GM12878 (cell line): Measurements from ENCODE around the gene FLT1. TPM values are rescaled to one million over a fixed set of nuclear protein-coding genes. Genes with fewer than 3 reads are reported as not detected.

ENCODE experiments used
- ATAC-seq: fragments of 200-7000 bp; cut with Tn5 transposase; 3 replicates; pipeline ENCODE4 v1.9.1; 2020; ENCODE audit warnings: mild to moderate bottlenecking, moderate library complexity
- BruUV-seq: library from RNA; stranded (reverse); fragments of 400-500 nt; replicated peaks from 2 replicates; lab custom pipeline; 2021; lab: Mats Ljungman, UMichigan
- CTCF ChIA-PET: fragments of 300-600 bp; sonication (Branson Sonifier 250); formaldehyde crosslinking; extraction: SDS; loops from one replicate; lab custom pipeline; 2021; ENCODE audit warnings: inconsistent platforms; lab: Yijun Ruan, JAX
- POLR2A ChIA-PET: fragments of 350-600 bp; formaldehyde crosslinking; extraction: SDS; loops from one replicate; lab custom pipeline; 2021; ENCODE audit warnings: inconsistent platforms; lab: Charles Lee
- RAD21 ChIA-PET: fragments of 300-600 bp; sonication (Branson Sonifier 250); formaldehyde crosslinking; loops from one replicate; lab custom pipeline; 2023; ENCODE audit warnings: antibody characterized with exemption; ENCODE audit not compliant: unreplicated experiment; lab: Charles Lee
- SMC1A ChIA-PET: fragments of 300-600 bp; sonication (Branson Sonifier 250); formaldehyde crosslinking; loops from one replicate; lab custom pipeline; 2023; ENCODE audit not compliant: unreplicated experiment, uncharacterized antibody; lab: Charles Lee
- DNase-seq: peaks from one replicate; pipeline ENCODE4 v3.0.0-alpha.2; 2011; ENCODE audit warnings: low read depth, low spot score
- FAIRE-seq: peaks from 3 replicates; lab custom pipeline; 2011; peaks lifted over from hg19 to GRCh38; lab: Jason Lieb, UNC
- H2AFZ ChIP-seq: 2 replicates; pipeline ENCODE4 v1.6.0; 2011; ENCODE audit warnings: low read depth, low read length, control low read depth; ENCODE audit not compliant: control insufficient read depth
- H3K27ac ChIP-seq: 2 replicates; pipeline ENCODE4 v1.5.1; 2011; ENCODE audit warnings: control low read depth; ENCODE audit not compliant: control insufficient read depth, insufficient read depth
- H3K27me3 ChIP-seq, 2 experiments: replicated peaks in 1 of 2; 2 replicates each; pipeline versions ENCODE4 v1.6.0 to v1.6.1; 2011; ENCODE audit warnings: low read length in 1 of 2; ENCODE audit not compliant: control insufficient read depth in 2 of 2, insufficient read depth in 2 of 2
- H3K36me3 ChIP-seq, 2 experiments: 2 replicates each; pipeline ENCODE4 v1.5.1; 2011; ENCODE audit warnings: low read length in 1 of 2; ENCODE audit not compliant: control insufficient read depth in 2 of 2, insufficient read depth in 2 of 2
- H3K4me1 ChIP-seq: 2 replicates; pipeline ENCODE4 v1.6.1; 2011; ENCODE audit warnings: mild to moderate bottlenecking, low read length, moderate library complexity, mixed read lengths; ENCODE audit not compliant: control insufficient read depth, insufficient read depth
- H3K4me2 ChIP-seq: 2 replicates; pipeline ENCODE4 v1.6.0; 2011; ENCODE audit warnings: control low read depth; ENCODE audit not compliant: control insufficient read depth, insufficient read depth
- H3K4me3 ChIP-seq: fragments of 200-600 bp; sonication (generic); 2 replicates; pipeline ENCODE4 v1.5.1; 2016
- H3K79me2 ChIP-seq: 2 replicates; pipeline ENCODE4 v1.6.0; 2011; ENCODE audit warnings: low read length; ENCODE audit not compliant: control insufficient read depth, insufficient read depth
- H3K9ac ChIP-seq: 2 replicates; pipeline ENCODE4 v1.8.0; 2011; ENCODE audit warnings: low read length, control low read depth, mixed read lengths; ENCODE audit not compliant: control insufficient read depth, insufficient read depth
- H3K9me3 ChIP-seq: replicated peaks from 3 replicates; pipeline ENCODE4 v1.5.1; 2011; ENCODE audit warnings: mild to moderate bottlenecking, low read length; ENCODE audit not compliant: control insufficient read depth, insufficient read depth
- H4K20me1 ChIP-seq: 2 replicates; pipeline ENCODE4 v1.6.0; 2011; ENCODE audit not compliant: control insufficient read depth, insufficient read depth
- CBFB ChIP-seq: IDR thresholded peaks from 2 replicates; pipeline ENCODE4 v1.6.1; 2016; ENCODE audit warnings: antibody characterized with exemption, low read depth
- E2F4 ChIP-seq: IDR thresholded peaks from 2 replicates; pipeline ENCODE4 v1.6.1; 2012; ENCODE audit warnings: low read depth, low read length, improper control_type of control experiment
- EED ChIP-seq: sonication (generic); IDR thresholded peaks from 2 replicates; pipeline ENCODE4 v1.6.1; 2016; ENCODE audit warnings: antibody characterized with exemption, low read depth
- ESRRA ChIP-seq: IDR thresholded peaks from 2 replicates; pipeline ENCODE4 v1.6.1; 2012; ENCODE audit warnings: mild to moderate bottlenecking, low read length, improper control_type of control experiment
- JUND ChIP-seq: IDR thresholded peaks from 2 replicates; pipeline ENCODE4 v1.6.1; 2012; ENCODE audit warnings: low read depth, mild to moderate bottlenecking, low read length, improper control_type of control experiment, moderate library complexity
- KLF5 ChIP-seq: fragments of 450-650 bp; IDR thresholded peaks from 2 replicates; pipeline ENCODE4 v1.6.1; 2014; ENCODE audit warnings: mild to moderate bottlenecking; ENCODE audit not compliant: partially characterized antibody
- MTA2 ChIP-seq: fragments of 450-650 bp; IDR thresholded peaks from 2 replicates; pipeline ENCODE4 v1.6.1; 2016; ENCODE audit warnings: low read depth, mild to moderate bottlenecking, moderate library complexity
- PBX3 ChIP-seq: IDR thresholded peaks from 2 replicates; pipeline ENCODE4 v1.6.1; 2011; ENCODE audit warnings: mild to moderate bottlenecking, low read depth, low read length, moderate library complexity; ENCODE audit not compliant: insufficient replicate concordance
- POU2F2 ChIP-seq: IDR thresholded peaks from 3 replicates; pipeline ENCODE4 v1.6.1; 2011; ENCODE audit warnings: low read depth, mild to moderate bottlenecking, low read length, borderline replicate concordance
- SIX5 ChIP-seq: IDR thresholded peaks from 2 replicates; pipeline ENCODE4 v1.6.1; 2011; ENCODE audit warnings: mild to moderate bottlenecking, low read depth, low read length, moderate library complexity; ENCODE audit not compliant: severe bottlenecking
- SKIL ChIP-seq: fragments of 450-650 bp; IDR thresholded peaks from 2 replicates; pipeline ENCODE4 v1.6.1; 2017; ENCODE audit warnings: mild to moderate bottlenecking, low read depth, inconsistent platforms; ENCODE audit not compliant: poor library complexity, severe bottlenecking
- SMAD1 ChIP-seq: fragments of 450-650 bp; IDR thresholded peaks from 2 replicates; pipeline ENCODE4 v1.6.1; 2018; ENCODE audit warnings: mild to moderate bottlenecking, low read depth; ENCODE audit not compliant: partially characterized antibody
- SPI1 ChIP-seq: IDR thresholded peaks from 2 replicates; pipeline ENCODE4 v1.6.1; 2011; ENCODE audit warnings: low read depth, mild to moderate bottlenecking, low read length, moderate library complexity, borderline replicate concordance; ENCODE audit not compliant: insufficient read depth
- SREBF1 ChIP-seq: IDR thresholded peaks from 2 replicates; pipeline ENCODE4 v1.6.1; 2012; ENCODE audit warnings: mild to moderate bottlenecking, low read length
- TCF12 ChIP-seq: IDR thresholded peaks from 2 replicates; pipeline ENCODE4 v1.6.1; 2011; ENCODE audit warnings: low read depth, mild to moderate bottlenecking, low read length
- USF1 ChIP-seq: IDR thresholded peaks from 2 replicates; pipeline ENCODE4 v1.6.1; 2011; ENCODE audit warnings: borderline replicate concordance, low read depth, mild to moderate bottlenecking, moderate library complexity, mixed read lengths, low read length; ENCODE audit not compliant: insufficient read depth; ENCODE audit errors: extremely low read length
- USF2 ChIP-seq: IDR thresholded peaks from 2 replicates; pipeline ENCODE4 v1.6.1; 2011; ENCODE audit warnings: low read depth, low read length, improper control_type of control experiment, borderline replicate concordance
- ZNF274 ChIP-seq: IDR thresholded peaks from one replicate; pipeline ENCODE4 v1.8.0; 2011; ENCODE audit not compliant: insufficient read length, insufficient read depth
- ZZZ3 ChIP-seq: IDR thresholded peaks from 2 replicates; pipeline ENCODE4 v1.6.1; 2011; ENCODE audit warnings: low read depth; ENCODE audit not compliant: control insufficient read depth, insufficient read length
- WGBS: methylation state at CpG from one replicate; pipeline ENCODE4 v1.1.6; 2016; ENCODE audit warnings: low lambda C conversion rate; ENCODE audit not compliant: insufficient replicate concordance, insufficient coverage; ENCODE audit errors: missing lambda C conversion rate; 5-methylcytosine and 5-hydroxymethylcytosine counted together
- in situ Hi-C: fragments of 300-500 bp; cut with MboI; formaldehyde crosslinking; loops from 9 replicates; pipeline ENCODE4 v1.14.3; 2018; ENCODE audit warnings: mixed read lengths
- intact Hi-C: fragments of 100-400 bp; cut with micrococcal nuclease; formaldehyde crosslinking; loops from one replicate; pipeline ENCODE4 v1.14.2; 2022; ENCODE audit not compliant: unreplicated experiment
- polyA plus RNA-seq, 11 experiments: library from polyadenylated mRNA; depleted of rRNA in 4 of 11; unstranded in 6 of 11; stranded (reverse) in 5 of 11; fragments of >200 nt; fragmentation: Nextera tagmentation in 4 of 11; fragmentation: Illumina TruSeq in 1 of 11; extraction: Ambion mirVana in 4 of 11; extraction: Trizol in 1 of 11; gene quantifications; 1 replicate in 1 of 11; 2 replicates in 10 of 11; pipeline versions ENCODE4 v1.2.1 to v1.2.3, GENCODE V29; 2011 to 2016; ENCODE audit warnings: inconsistent platforms in 2 of 11, missing spikeins in 2 of 11, low read depth in 1 of 11
- total RNA-seq, 4 experiments: library from RNA; depleted of rRNA in 3 of 4; stranded (reverse); fragments of >200 nt in 3 of 4; fragmentation: Illumina TruSeq in 1 of 4; extraction: Trizol in 1 of 4; gene quantifications; 2 replicates each; pipeline versions ENCODE4 v1.2.1 to v1.2.3, GENCODE V29; 2013 to 2021

The FLT1 gene
- total and polyA plus RNA-seq, 10 of the 15 experiments (the other 5 are each of a cell fraction or from before 2014, with no cell fraction given), result 0.55 to 5.6 (median 0.84) TPM

GRCh38 chr13:28434926-28435325 lies 60.0 kb downstream of the FLT1 start:
- Histone ChIP-seq H2AFZ (no peak overlapping the region), H3K4me1 (peaks cover 9% of the 10 kb centered on the region; the same call in 1 of the 2 replicates)
- no peak for TF ChIP-seq SMAD1
- no peak for TF ChIP-seq ESRRA
- no peak for TF ChIP-seq SIX5
- TF ChIP-seq ZNF274, result no peak
- no peak for TF ChIP-seq JUND
- no peak for TF ChIP-seq USF2
- no peak for TF ChIP-seq ZZZ3
- TF ChIP-seq SPI1, result no peak
- no peak for TF ChIP-seq SREBF1
- no peak for TF ChIP-seq EED
- TF ChIP-seq TCF12, result no peak
- TF ChIP-seq E2F4, result no peak
- no peak for TF ChIP-seq KLF5
- TF ChIP-seq USF1, result no peak
- no peak for TF ChIP-seq POU2F2
- TF ChIP-seq SKIL, result no peak
- TF ChIP-seq MTA2, result no peak
- no peak for TF ChIP-seq PBX3
- no peak for TF ChIP-seq CBFB
- TF ChIP-seq, all 136 proteins: peak for 0
- Histone ChIP-seq H3K4me2 (no peak overlapping the region), H4K20me1 (no peaks in the 10 kb centered on the region), H3K4me3 (no peak overlapping the region), H3K36me3 (no peaks in the 10 kb centered on the region), H3K9ac (no peak overlapping the region), H3K27ac (no peak overlapping the region), H3K79me2 (no peaks in the 10 kb centered on the region), H3K27me3 (no peaks in the 10 kb centered on the region), H3K9me3 (no peaks in the 10 kb centered on the region)
- 36% methylated on average over 4 of the region's 4 CpGs for WGBS
- ChIA-PET CTCF (interaction anchor here (0.7 to 1.1 kb wide), 2 partner anchors 13 to 101 kb away, joined by 3 read pairs; no protein-coding TSS in a partner anchor), POLR2A (no interaction called here), RAD21 (no interaction called here), SMC1A (no interaction called here)
- DNase-seq (no peak), FAIRE-seq (no peak), ATAC-seq (no peak)
- in situ Hi-C loops (no loop called here), intact Hi-C loops (loop anchor here (5.0 kb wide), 1 partner anchor 113 kb away; no protein-coding TSS in a partner anchor)
- no TSS peak for BruUV-seq
